Immature natural killer cell (primary cell): ENCODE measurements around the gene OR2T8. TPM values are rescaled to one million over a fixed set of nuclear protein-coding genes. Genes with fewer than 3 reads are reported as not detected.
"Not testable (repeated sequence)": the region's sequence is repeated elsewhere in the genome, so short reads cannot be mapped to it uniquely, and the experiment has no call there.

Experiments
- DNase-seq, 3 donors: peaks; one replicate each; pipeline ENCODE4 v3.0.0; 2022; ENCODE audit warnings: mixed read lengths in 1 of 3
- H3K27ac Mint-ChIP-seq, 6 donors: one replicate each; pipeline ENCODE4 v1.8.0; 2020; ENCODE audit warnings: mixed read lengths in 6 of 6, mild to moderate bottlenecking in 5 of 6, inconsistent platforms in 4 of 6, moderate library complexity in 3 of 6
- H3K27me3 Mint-ChIP-seq, 3 donors: one replicate each; pipeline ENCODE4 v1.8.0; 2020 to 2021; ENCODE audit warnings: low read depth in 3 of 3, mild to moderate bottlenecking in 3 of 3, mixed read lengths in 3 of 3, moderate library complexity in 3 of 3, inconsistent platforms in 1 of 3
- H3K36me3 Mint-ChIP-seq, 3 donors: one replicate each; pipeline ENCODE4 v1.8.0; 2020; ENCODE audit warnings: mixed read lengths in 3 of 3, inconsistent platforms in 2 of 3, mild to moderate bottlenecking in 2 of 3
- H3K4me1 Mint-ChIP-seq, 2 donors: one replicate each; pipeline ENCODE4 v1.8.0; 2020; ENCODE audit warnings: inconsistent platforms in 2 of 2, mild to moderate bottlenecking in 2 of 2, mixed read lengths in 2 of 2, moderate library complexity in 1 of 2
- H3K4me3 Mint-ChIP-seq, 5 donors: one replicate each; pipeline ENCODE4 v1.8.0; 2020; ENCODE audit warnings: mild to moderate bottlenecking in 5 of 5, mixed read lengths in 5 of 5, inconsistent platforms in 3 of 5, moderate library complexity in 3 of 5
- H3K9me3 Mint-ChIP-seq, 6 donors: one replicate each; pipeline ENCODE4 v1.8.0; 2020; ENCODE audit warnings: mild to moderate bottlenecking in 6 of 6, mixed read lengths in 6 of 6, inconsistent platforms in 4 of 6, moderate library complexity in 3 of 6
- polyA plus RNA-seq, 3 donors: library from polyadenylated mRNA; unstranded; fragments of 300-500 nt; fragmentation: Illumina TruSeq; gene quantifications; one replicate each; pipeline ENCODE4 v1.2.3, GENCODE V29; 2021

Gene OR2T8
- polyA plus RNA-seq, 3 donors from 2014 or later = not detected

DNA sequence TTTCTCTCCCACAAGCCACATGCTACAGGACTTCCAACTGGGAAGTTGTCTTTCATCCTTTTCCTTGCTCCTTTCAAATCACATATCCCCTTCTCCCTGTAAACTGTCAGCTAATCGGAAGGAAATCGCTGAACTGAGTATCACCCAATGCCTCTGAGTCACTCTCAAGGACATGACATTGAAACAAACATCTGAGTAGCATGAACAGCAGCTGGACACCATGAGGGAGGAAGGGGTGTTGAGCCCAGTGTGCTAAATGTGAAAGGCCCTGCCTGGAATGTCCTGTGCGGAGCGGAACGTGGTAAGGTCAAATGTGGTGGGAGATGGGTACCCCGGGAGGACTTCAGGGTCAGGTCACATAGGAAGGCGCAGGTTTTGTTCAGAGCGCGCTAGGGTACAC is 4.8 kb downstream of the OR2T8 start, which contains the start of gene OR2AJ1:
Gene OR2AJ1 (plus strand): TSS at position 22 of the 400 bp plus-strand sequence. CDS start 8,880 bp downstream, outside the sequence.
- Mint-ChIP-seq H3K4me1 (no peaks in the 10 kb centered on the region), H3K4me3 (no peak within 1 kb of the TSS), H3K9me3 (peaks cover 0 to 5% (median 0%) of the 10 kb centered on the region in 6 donors), H3K27me3 (peaks cover 0 to 2% (median 0%) of the 10 kb centered on the region in 3 donors), H3K27ac (no peak within 1 kb of the TSS), H3K36me3 (no peaks in the 10 kb centered on the region)
- DNase-seq = no peak

DNA sequence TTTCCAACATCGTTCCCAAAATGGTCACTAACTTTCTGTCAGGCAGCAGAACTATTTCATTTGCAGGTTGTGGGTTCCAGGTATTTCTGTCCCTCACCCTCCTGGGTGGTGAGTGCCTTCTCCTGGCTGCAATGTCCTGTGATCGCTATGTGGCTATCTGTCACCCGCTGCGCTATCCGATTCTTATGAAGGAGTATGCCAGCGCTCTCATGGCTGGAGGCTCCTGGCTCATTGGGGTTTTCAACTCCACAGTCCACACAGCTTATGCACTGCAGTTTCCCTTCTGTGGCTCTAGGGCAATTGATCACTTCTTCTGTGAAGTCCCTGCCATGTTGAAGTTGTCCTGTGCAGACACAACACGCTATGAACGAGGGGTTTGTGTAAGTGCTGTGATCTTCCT is 13.9 kb downstream of the OR2T8 start:
- DNase-seq = no peak
- Mint-ChIP-seq H3K27ac (no peak overlapping the region), H3K9me3 (peaks cover 0 to 17% (median 3%) of the 10 kb centered on the region in 6 donors), H3K4me3 (no peak overlapping the region), H3K36me3 (no peaks in the 10 kb centered on the region), H3K27me3 (peaks cover 0 to 4% (median 2%) of the 10 kb centered on the region in 3 donors), H3K4me1 (peaks cover 0 to 3% of the 10 kb centered on the region in 2 donors)

DNA sequence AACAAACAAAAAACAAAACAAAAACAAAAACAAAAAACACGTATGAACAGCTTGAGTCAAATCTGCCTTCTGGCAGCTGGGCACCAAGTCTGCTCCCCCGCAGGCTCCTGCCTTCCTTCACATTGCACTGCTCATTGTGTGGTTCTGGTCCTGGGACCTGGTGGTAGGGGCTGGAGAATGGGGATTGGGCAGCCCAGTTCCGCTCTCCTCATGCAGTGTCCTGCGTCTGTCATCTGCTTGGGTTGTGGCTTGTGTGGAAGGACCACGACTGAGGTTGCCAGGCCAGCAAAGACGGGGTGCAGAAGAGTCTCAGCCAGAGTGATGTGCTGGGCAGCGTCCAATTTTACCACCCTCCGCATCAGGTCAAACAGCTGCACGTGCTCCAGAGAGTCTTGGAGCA is 15.7 kb downstream of the OR2T8 start:
- H3K4me3 Mint-ChIP-seq = peak overlapping the region in 2 of 5 donors; percentile 19 to 21
- no peaks in the 10 kb centered on the region for H3K36me3 Mint-ChIP-seq
- H3K9me3 Mint-ChIP-seq = peaks cover 0 to 12% (median 3%) of the 10 kb centered on the region in 6 donors
- peaks cover 0 to 3% of the 10 kb centered on the region in 2 donors for H3K4me1 Mint-ChIP-seq
- H3K27me3 Mint-ChIP-seq = peaks cover 0 to 4% (median 0%) of the 10 kb centered on the region in 3 donors
- no peak for DNase-seq
- no peak overlapping the region for H3K27ac Mint-ChIP-seq

DNA sequence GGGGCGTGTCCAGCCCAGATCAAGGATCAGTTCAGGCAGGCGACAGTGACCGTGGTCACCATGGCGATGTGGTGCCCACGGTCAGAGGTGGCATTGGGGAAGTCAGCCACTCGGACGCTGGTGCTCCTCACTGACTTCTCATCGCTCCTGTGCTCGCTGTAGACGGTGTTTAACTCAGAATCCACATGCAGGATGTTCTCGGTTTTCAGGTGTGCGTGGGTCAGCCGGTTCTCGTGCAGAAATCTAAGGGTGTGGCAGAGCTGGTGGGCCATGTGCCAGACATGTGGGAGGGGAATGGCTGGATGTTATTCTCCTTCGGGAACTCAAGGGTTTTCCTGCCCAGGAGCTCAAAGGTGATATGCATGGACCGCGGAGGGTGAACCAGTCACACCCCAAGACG is 16.4 kb downstream of the OR2T8 start:
- no peaks in the 10 kb centered on the region for H3K36me3 Mint-ChIP-seq
- H3K9me3 Mint-ChIP-seq = peaks cover 0 to 12% (median 3%) of the 10 kb centered on the region in 6 donors
- no peak overlapping the region for H3K27ac Mint-ChIP-seq
- H3K27me3 Mint-ChIP-seq = peaks cover 0 to 4% (median 0%) of the 10 kb centered on the region in 3 donors
- H3K4me3 Mint-ChIP-seq = peak overlapping the region in 4 of 5 donors; percentile 9 to 24 (median 20)
- DNase-seq = no peak
- peaks cover 0 to 3% of the 10 kb centered on the region in 2 donors for H3K4me1 Mint-ChIP-seq

DNA sequence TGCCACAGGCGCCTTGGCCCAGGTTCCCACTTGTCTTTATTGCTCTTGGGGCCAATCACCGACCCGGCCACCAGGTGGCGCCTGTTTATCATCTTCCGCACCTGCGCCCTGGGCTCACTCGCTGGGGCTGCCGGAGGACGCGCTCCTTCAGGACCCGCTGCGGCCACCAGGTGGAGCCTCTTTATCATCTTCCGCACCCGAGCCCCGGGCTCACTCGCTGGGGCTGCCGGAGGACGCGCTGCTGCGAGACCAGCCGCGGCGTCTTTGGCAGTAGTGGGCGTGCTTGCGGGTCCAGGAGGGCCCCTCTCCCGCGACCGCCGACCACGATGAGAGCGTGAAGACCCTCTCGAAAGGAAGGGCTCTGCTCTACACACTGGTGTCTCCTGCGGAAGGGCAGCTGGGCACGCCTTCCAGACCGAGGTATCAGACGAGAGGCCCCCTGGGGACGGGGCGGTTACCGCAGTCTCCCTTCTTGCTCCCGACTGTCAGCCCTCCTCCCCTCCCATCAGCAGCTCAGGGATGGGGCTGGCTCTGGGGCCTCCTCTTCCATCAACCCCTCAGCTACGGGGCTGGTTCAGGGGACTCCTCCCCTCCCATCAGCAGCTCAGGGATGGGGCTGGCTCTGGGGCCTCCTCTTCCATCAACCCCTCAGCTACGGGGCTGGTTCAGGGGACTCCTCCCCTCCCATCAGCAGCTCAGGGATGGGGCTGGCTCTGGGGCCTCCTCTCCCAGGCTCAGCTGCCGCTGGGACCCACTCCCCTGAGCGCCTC is 17.1 kb downstream of the OR2T8 start:
- not testable (repeated sequence) for H3K36me3 Mint-ChIP-seq, H3K27me3 Mint-ChIP-seq, H3K4me1 Mint-ChIP-seq
- H3K4me3 Mint-ChIP-seq = peak overlapping the region; percentile 14 to 79 (median 74)
- peaks cover 0 to 12% (median 3%) of the 10 kb centered on the region in 6 donors for H3K9me3 Mint-ChIP-seq
- H3K27ac Mint-ChIP-seq = peak overlapping the region in 1 of 6 donors; percentile 62
- peak; percentile 59 to 71 (median 67) for DNase-seq

DNA sequence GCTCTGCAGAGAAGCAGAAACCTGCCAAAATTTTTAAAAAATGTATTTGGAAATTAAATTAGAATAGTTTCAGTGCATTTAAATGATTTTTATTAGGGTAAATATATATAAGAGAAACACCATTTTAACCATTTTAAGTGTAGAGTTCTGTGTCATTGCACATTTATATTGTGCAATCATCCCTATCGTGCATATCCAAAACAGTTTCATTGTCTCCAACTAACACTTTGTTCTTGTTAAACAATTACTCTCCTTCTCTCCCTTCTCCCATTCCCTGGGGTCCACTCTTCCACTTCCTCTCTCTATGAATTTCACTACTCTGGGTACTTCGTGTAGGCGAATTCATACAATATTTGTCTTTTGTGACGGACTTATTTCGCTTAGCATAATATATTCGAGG is 22.6 kb downstream of the OR2T8 start:
- no peak for DNase-seq
- Mint-ChIP-seq H3K27ac (no peak overlapping the region), H3K9me3 (peaks cover 0 to 2% (median 0%) of the 10 kb centered on the region in 6 donors), H3K27me3 (no peaks in the 10 kb centered on the region), H3K36me3 (no peaks in the 10 kb centered on the region), H3K4me1 (no peaks in the 10 kb centered on the region), H3K4me3 (no peak overlapping the region)

DNA sequence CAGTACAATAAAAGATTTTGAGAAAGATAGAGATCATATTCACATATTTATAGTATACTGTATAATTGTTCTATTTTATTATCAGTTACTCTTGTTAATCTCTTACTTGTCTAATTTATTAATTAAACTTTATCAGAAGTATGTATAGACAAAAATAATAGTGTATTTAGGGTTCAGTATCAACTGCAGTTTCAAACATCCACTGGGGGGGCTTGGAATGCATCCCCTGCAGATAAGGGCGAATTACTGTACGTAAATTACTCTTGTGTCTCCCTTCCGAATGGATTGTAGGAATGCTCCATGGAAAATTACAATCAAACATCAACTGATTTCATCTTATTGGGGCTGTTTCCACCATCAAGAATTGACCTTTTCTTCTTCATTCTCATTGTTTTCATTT is 28.5 kb downstream of the OR2T8 start, which contains the start of gene OR2L8:
Gene OR2L8 (plus strand): TSS at position 301 of the 400 bp plus-strand sequence. CDS start 0 bp downstream, at position 301.
- Mint-ChIP-seq H3K4me3 (no peak within 1 kb of the TSS), H3K27me3 (peaks cover 0 to 2% (median 0%) of the 10 kb centered on the region in 3 donors), H3K27ac (peak within 1 kb of the TSS in 1 of 6 donors; percentile 61), H3K36me3 (no peaks in the 10 kb centered on the region), H3K4me1 (no peaks in the 10 kb centered on the region), H3K9me3 (peaks cover 0 to 12% (median 2%) of the 10 kb centered on the region in 6 donors)
- no peak for DNase-seq

DNA sequence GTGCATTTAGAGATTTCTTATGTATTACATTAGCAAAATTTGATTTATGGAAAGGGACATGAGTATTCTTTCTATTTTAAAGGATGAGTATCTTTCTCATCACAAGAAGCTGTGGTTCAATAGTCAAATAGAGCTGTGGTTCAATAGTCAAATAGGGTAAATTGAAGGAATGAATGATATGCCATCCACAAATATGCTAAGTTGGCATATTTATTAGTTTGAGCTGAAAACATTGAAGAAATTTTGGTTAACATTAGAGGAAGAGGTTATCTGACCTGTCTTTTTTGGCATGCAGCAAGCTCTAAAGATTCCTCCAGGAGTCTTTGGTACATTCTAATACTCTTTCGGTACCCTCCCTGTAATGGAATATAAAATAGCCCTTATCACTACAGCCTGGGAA is 33.4 kb downstream of the OR2T8 start:
- Mint-ChIP-seq H3K9me3 (peaks cover 2 to 12% (median 7%) of the 10 kb centered on the region in 6 donors), H3K27ac (no peak overlapping the region), H3K36me3 (no peaks in the 10 kb centered on the region), H3K27me3 (peaks cover 0 to 2% (median 0%) of the 10 kb centered on the region in 3 donors), H3K4me1 (no peaks in the 10 kb centered on the region), H3K4me3 (no peak overlapping the region)
- DNase-seq = no peak

DNA sequence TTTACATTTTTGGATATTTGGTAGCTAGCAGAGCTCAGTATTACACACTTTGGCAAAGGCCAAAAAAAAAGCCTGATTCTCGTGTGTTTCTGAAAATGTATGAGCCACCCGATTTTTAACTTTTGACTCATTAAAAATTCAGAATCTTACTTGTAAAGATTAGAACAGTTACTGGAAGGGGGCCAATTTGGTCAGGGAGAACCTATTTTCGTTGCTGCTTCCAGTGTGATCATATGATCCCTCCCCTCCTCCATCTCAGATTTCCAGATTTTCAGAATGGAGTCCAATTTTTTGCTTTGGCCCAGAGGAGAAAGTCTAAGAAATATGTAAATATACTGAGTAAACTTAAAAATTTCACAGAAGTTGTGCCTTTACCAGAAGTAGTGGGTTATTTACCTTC is 41.7 kb downstream of the OR2T8 start:
- H3K9me3 Mint-ChIP-seq = peaks cover 0 to 10% (median 6%) of the 10 kb centered on the region in 6 donors
- no peak overlapping the region for H3K4me3 Mint-ChIP-seq
- H3K27me3 Mint-ChIP-seq = peaks cover 0 to 4% (median 0%) of the 10 kb centered on the region in 3 donors
- no peak for DNase-seq
- H3K27ac Mint-ChIP-seq = no peak overlapping the region
- no peaks in the 10 kb centered on the region for H3K36me3 Mint-ChIP-seq
- peaks cover 1 to 4% of the 10 kb centered on the region in 2 donors for H3K4me1 Mint-ChIP-seq

DNA sequence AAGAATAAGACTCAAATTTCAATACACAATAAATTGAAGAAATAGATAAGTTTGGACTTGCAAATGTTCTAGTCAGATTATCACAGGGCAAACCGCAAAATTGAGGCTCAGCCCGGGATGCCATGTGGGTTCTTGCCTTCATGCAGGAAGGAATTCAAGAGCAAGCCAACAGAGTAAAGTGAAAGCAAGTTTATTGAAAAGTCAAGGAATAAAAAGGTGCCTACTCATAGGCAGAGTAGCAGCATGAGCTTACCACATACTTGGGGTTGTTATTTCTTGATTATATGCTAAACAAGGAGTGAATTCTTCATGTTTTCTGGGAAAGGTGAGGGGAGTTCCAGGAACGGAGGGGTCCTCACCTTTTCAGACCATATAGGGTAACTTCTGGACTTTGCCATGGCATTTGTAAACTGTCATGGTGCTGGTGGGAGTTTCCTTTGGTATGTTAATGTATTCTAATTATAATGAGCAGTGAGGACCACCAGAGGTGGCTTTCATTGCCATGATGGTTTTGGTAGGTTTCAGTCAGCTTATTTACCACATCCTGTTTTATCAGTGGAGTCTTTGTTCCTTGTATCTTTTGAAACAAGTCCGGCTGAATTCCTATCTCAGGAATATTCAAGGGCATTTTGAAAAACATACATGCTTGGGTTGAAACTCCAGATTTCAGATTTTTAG is 43.0 kb downstream of the OR2T8 start:
- Mint-ChIP-seq H3K4me1 (peaks cover 3 to 8% of the 10 kb centered on the region in 2 donors), H3K27ac (no peak overlapping the region), H3K4me3 (no peak overlapping the region), H3K27me3 (peaks cover 0 to 4% (median 0%) of the 10 kb centered on the region in 3 donors), H3K9me3 (peaks cover 0 to 5% (median 4%) of the 10 kb centered on the region in 6 donors), H3K36me3 (no peaks in the 10 kb centered on the region)
- DNase-seq = no peak

DNA sequence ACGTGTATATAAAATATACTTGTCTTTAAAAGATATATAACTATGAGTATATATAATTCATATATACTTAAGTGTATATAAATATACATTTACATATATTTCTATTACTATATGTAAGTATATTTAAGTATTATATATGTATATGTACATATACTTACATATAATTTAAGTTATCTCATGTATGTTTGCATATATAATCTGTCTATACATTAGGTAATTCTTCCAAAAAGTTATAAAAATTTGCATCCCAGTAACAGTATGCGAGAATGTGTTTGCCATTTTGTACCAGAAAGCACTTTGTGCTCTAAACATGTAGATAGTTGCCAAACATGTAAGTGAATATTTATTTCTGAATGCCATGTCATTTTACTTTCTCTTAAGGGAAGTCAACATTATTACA is 44.9 kb downstream of the OR2T8 start, which contains the start of gene OR2AK2:
Gene OR2AK2 (plus strand): TSS at position 301 of the 400 bp plus-strand sequence. CDS start 144 bp downstream, outside the sequence.
- Mint-ChIP-seq H3K4me3 (no peak within 1 kb of the TSS), H3K27ac (no peak within 1 kb of the TSS), H3K27me3 (peaks cover 0 to 1% (median 0%) of the 10 kb centered on the region in 3 donors)

DNA sequence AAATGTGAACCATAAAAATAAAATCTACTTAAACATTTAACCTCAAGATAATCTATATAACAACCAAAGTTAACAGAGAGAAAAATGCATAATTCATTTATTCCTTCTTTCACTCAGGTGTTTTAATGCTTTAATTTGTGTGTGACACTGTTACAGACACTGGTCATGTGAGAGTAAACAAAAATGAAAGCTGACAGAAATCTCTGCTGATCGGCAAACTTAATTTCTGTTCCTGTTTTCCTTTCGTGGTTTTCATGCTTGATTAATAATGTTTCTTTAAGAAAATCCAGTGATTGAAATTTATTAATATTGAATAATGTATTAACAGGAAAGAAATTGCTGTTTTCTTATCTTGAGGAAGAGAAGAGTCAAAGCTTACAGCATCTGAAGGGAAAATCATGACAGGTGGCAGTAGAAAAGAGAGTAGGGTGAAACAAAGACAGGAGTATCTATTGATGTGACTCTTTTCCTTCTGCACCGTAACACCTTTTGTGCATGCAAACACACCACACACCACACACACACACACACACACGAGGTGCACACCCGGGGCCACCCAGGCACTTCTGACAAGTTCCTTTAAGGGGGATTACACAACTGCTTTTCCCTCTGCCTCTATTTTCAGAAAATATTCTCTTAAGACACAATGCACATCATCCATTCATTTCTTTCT is 46.6 kb downstream of the OR2T8 start:
- Mint-ChIP-seq H3K27ac (no peak overlapping the region), H3K4me3 (peak overlapping the region in 1 of 5 donors; percentile 22), H3K27me3 (peaks cover 0 to 1% (median 0%) of the 10 kb centered on the region in 3 donors), H3K4me1 (peaks cover 3 to 8% of the 10 kb centered on the region in 2 donors), H3K36me3 (no peaks in the 10 kb centered on the region), H3K9me3 (peaks cover 0 to 7% (median 0%) of the 10 kb centered on the region in 6 donors)
- DNase-seq = no peak

More for the DNA sequence above, 44.9 kb downstream of the OR2T8 start, which contains the start of gene OR2AK2:
- no peaks in the 10 kb centered on the region for H3K36me3 Mint-ChIP-seq
- no peak for DNase-seq
- peaks cover 3 to 8% of the 10 kb centered on the region in 2 donors for H3K4me1 Mint-ChIP-seq
- H3K9me3 Mint-ChIP-seq = peaks cover 0 to 5% (median 0%) of the 10 kb centered on the region in 6 donors
